HEK293T (cell line): ENCODE data around the gene MORN3.

Experiments
- ELF4 ChIP-seq: fragments of 450-650 bp; IDR thresholded peaks from 2 replicates; pipeline ENCODE4 v1.6.1; 2017; ENCODE audit warnings: antibody characterized with exemption
- HDGF ChIP-seq: fragments of 450-650 bp; IDR thresholded peaks from 2 replicates; pipeline ENCODE4 v1.6.1; 2017; ENCODE audit warnings: antibody characterized with exemption, borderline replicate concordance

GRCh38 chr12:121626087-121626852 is 43.2 kb downstream of the MORN3 start, which contains the start of gene ORAI1:
- TF ChIP-seq ELF4 (no peak), HDGF (no peak)
